CD4-positive, alpha-beta T cell treated with Interleukin-17A for 4 hours (primary cell): ENCODE data around the gene MTHFD1L.

Experiments used
- DNase-seq: peaks from one replicate; pipeline ENCODE4 v3.0.0-alpha.2; 2020; ENCODE audit warnings: mixed read lengths

The MTHFD1L gene

GRCh38 chr6:151128763-151129370 is 263.4 kb downstream of the MTHFD1L start:
- DNase-seq, result no peak

- no peak for DNase-seq
These were observed 264.8 kb downstream of the MTHFD1L start for GRCh38 chr6:151130329-151130728.

- DNase-seq, result no peak
These were observed 266.0 kb downstream of the MTHFD1L start for GRCh38 chr6:151131324-151132007.

DNA sequence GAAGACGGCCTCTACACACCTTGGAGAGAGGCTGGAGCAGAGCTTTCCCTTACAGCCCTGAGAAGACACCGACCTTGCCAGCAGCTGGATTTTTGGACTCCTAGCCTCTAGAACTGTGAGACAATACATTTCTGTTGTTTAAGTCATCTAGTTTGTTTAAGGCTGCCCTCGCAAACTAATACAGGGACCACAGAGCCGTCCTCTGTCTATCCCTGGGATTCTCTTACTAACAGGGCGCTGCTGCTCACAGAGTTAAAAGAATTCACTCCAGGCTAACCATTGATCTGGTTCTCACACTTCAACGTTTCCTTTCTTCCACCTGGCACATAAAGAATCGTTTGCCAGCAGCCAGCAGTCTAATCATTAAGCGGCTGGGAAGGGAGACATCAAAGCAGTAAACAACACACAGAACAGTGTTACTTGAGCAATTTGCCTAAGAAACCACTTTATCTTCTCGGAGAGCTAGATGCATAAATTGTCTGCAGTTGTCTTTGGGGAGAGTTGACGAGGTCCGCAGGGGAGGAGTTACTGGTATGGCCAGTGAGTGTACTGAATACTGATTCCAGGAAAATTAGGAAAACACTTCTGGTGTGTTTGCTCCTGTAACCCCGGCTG is 270.7 kb downstream of the MTHFD1L start:
- no peak for DNase-seq

- DNase-seq, result no peak
These were observed 272.0 kb downstream of the MTHFD1L start for GRCh38 chr6:151137542-151137941.

- DNase-seq, result no peak
These were observed 274.0 kb downstream of the MTHFD1L start for GRCh38 chr6:151139524-151139923.

- no peak for DNase-seq
These were observed 275.3 kb downstream of the MTHFD1L start for GRCh38 chr6:151140767-151141166.

GRCh38 chr6:151141685-151142084 is 276.2 kb downstream of the MTHFD1L start:
- DNase-seq, result no peak

GRCh38 chr6:151142676-151143075 is 277.2 kb downstream of the MTHFD1L start:
- no peak for DNase-seq

DNA sequence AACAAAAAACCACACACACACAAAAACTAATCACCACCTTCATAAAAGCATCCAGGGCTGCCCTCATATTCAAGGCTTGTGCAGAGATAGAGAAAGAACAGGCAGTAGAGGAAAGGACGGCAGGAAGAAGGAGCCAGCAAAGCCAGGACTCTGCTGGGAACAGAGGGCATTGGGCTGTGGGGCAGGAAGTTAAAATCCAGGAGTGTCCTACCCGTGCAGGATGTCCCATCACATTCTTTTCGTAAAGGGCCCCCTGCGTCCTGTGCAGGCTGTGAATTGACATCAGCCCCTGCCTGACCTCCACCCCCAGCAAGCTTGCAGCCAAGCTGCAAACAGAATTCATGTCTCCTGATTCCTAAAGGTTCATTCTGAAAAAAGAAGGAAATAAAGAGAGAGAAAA is 277.8 kb downstream of the MTHFD1L start:
- DNase-seq, result no peak

- no peak for DNase-seq
These were observed 278.3 kb downstream of the MTHFD1L start for GRCh38 chr6:151143806-151144205.

DNA sequence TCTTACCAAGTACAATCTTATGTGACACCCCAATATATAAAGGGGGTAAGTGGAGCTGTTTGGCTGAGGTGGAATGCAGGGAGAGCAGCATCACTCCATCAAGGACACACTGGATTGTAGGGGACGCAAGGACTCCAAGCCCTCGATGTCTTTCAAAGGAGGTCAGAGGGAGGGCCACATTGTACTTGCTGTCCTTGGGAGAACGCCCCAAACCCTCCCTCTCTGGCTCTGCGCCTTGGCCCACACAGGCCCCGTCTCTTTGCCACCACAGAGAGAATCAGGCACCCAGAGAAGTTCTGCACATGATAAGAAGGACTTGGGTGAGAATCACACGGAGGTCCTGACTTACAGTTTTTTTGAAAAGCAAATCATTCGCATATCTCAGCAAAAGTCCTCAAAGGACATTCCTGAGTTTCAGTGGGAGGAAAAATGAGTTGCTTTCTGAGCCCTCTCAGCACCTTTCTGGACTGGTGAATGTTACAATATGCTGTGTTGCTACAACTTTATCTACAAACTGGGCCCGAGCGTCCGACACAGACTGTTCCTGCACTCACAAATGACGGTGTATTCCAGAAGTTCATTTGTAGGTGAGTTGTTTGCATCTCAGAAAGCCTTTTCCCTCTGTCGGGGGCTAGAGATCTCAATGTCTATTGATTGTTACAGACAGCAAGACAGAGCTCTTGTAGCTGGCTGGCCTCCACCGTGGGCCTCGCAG is 281.8 kb downstream of the MTHFD1L start:
- no peak for DNase-seq

DNA sequence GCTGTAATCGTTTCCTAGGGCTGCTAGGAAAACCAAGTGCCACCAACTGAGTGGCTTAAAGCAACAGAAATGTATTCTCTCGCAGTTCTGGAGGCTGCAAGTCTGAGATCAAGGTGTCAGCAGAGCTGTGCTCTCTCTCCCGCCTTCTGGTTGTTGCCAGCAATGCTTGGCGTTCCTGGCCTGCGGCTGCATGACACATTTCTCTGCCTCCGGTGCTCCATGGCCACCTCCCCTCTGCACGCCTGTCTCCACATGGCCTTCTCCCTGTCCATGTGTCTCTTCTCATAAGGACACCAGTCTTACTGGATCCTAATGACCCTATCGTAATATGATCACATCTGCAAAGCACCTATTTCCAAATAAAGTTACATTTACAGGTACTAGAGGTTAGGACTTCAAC is 282.6 kb downstream of the MTHFD1L start:
- DNase-seq, result no peak

DNA sequence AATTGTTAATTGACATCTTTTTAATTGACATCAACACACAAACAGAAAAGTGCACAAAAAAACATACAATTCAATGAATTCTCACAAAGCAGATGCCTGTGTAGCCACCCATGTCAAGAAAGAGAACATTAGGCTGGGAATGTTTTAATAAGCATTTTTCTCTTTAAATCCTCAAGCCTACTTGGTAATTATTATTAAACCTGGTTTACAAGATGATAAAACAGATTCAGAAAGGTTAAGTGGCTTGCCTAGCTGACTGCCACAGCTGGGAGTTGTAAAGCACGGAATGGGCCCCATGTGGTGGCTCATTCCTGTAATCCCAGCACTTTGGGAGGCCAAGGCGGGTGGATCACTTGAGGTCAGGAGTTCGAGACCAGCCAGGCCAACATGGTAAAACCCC is 284.3 kb downstream of the MTHFD1L start:
- DNase-seq, result no peak
